HCT116 (cell line): Measurements from ENCODE around the gene MGA. TPM values are rescaled to one million over a fixed set of nuclear protein-coding genes. Genes with fewer than 3 reads are reported as not detected.

ENCODE experiments used
- ATAC-seq: fragments of 200-7000 bp; cut with Tn5 transposase; 2 replicates; pipeline ENCODE4 v1.9.1; 2020; ENCODE audit warnings: mild to moderate bottlenecking, moderate library complexity
- BruUV-seq: library from RNA; stranded (reverse); fragments of 400-500 nt; replicated peaks from 2 replicates; lab custom pipeline; 2021; lab: Mats Ljungman, UMichigan
- CTCF ChIA-PET: fragments of 300-600 bp; sonication (Branson Sonifier 250); formaldehyde crosslinking; loops from one replicate; lab custom pipeline; 2021; ENCODE audit warnings: antibody characterized with exemption; lab: Charles Lee
- POLR2A ChIA-PET: fragments of 300-600, 350-600 bp; sonication (Branson Sonifier 250); formaldehyde crosslinking; loops from one replicate; lab custom pipeline; 2021; ENCODE audit warnings: antibody characterized with exemption; lab: Charles Lee
- RAD21 ChIA-PET, 2 experiments: fragments of 300-600 bp; sonication (Branson Sonifier 250); formaldehyde crosslinking; loops; one replicate each; lab custom pipeline; 2023; ENCODE audit warnings: low total read pairs in 2 of 2; ENCODE audit not compliant: uncharacterized antibody in 2 of 2, unreplicated experiment in 2 of 2, low non-redundant PET in 1 of 2; lab: Charles Lee
- DNase-seq: peaks from one replicate; pipeline ENCODE4 v3.0.0-alpha.2; 2010; ENCODE audit warnings: low read depth, low spot score
- H2AFZ ChIP-seq: fragments of 200-600 bp; shearing (Covaris generic), sonication (generic); 2 replicates; pipeline ENCODE4 v1.6.1; 2017; ENCODE audit warnings: low read depth, mixed run types, mixed read lengths, antibody characterized with exemption, low read length; ENCODE audit not compliant: poor library complexity, severe bottlenecking
- H3K27ac ChIP-seq: 2 replicates; pipeline ENCODE4 v1.5.1; 2012; ENCODE audit warnings: low read depth, low read length
- H3K27me3 ChIP-seq: fragments of 200-600 bp; sonication (generic); 2 replicates; pipeline ENCODE4 v1.6.1; 2016; ENCODE audit warnings: mixed run types, low read length, mixed read lengths; ENCODE audit not compliant: insufficient read depth
- H3K36me3 ChIP-seq, 2 experiments: fragments of 200-500 bp in 1 of 2; fragments of 200-600 bp in 1 of 2; sonication (Bioruptor generic) in 1 of 2; sonication (generic) in 1 of 2; 2 replicates each; pipeline versions ENCODE4 v1.5.1 to v1.6.1; 2014 to 2016; ENCODE audit warnings: low read length in 2 of 2, inconsistent platforms in 1 of 2, mixed read lengths in 1 of 2, mixed run types in 1 of 2; ENCODE audit not compliant: insufficient read depth in 2 of 2, control insufficient read depth in 1 of 2
- H3K4me1 ChIP-seq, 2 experiments: fragments of 200-600 bp in 1 of 2; sonication (generic) in 1 of 2; 2 replicates each; pipeline versions ENCODE4 v1.5.1 to v1.6.1; 2012 to 2017; ENCODE audit warnings: low read length in 2 of 2, inconsistent platforms in 1 of 2, mild to moderate bottlenecking in 1 of 2, mixed read lengths in 1 of 2, mixed run types in 1 of 2, moderate library complexity in 1 of 2; ENCODE audit not compliant: insufficient read depth in 2 of 2, control insufficient read depth in 1 of 2
- H3K4me2 ChIP-seq: fragments of 200-600 bp; sonication (generic); 2 replicates; pipeline ENCODE4 v1.6.1; 2017; ENCODE audit warnings: mixed run types, low read length, mixed read lengths
- H3K4me3 ChIP-seq, 2 experiments: fragments of 200-600 bp in 1 of 2; sonication (generic) in 1 of 2; replicated peaks in 1 of 2; 2 replicates each; pipeline ENCODE4 v1.5.1; 2011 to 2016; ENCODE audit warnings: low read length in 2 of 2, control low read depth in 1 of 2, low read depth in 1 of 2, mild to moderate bottlenecking in 1 of 2, mixed read lengths in 1 of 2, mixed run types in 1 of 2
- H3K79me2 ChIP-seq: fragments of 200-600 bp; sonication (generic); 2 replicates; pipeline ENCODE4 v1.6.1; 2017; ENCODE audit warnings: mild to moderate bottlenecking, mixed run types, low read length, moderate library complexity, mixed read lengths; ENCODE audit not compliant: insufficient read depth
- H3K9ac ChIP-seq: fragments of 200-600 bp; sonication (generic); 2 replicates; pipeline ENCODE4 v1.6.1; 2016; ENCODE audit warnings: low read length, mixed read lengths
- H3K9me2 ChIP-seq: fragments of 200-600 bp; sonication (generic), shearing (Covaris generic); 2 replicates; pipeline ENCODE4 v1.6.1; 2017; ENCODE audit warnings: mixed run types, mild to moderate bottlenecking, moderate library complexity; ENCODE audit not compliant: insufficient read depth
- H3K9me3 ChIP-seq, 2 experiments: fragments of 200-500 bp in 1 of 2; fragments of 200-600 bp in 1 of 2; sonication (Bioruptor generic) in 1 of 2; sonication (generic) in 1 of 2; 2 replicates each; pipeline ENCODE4 v1.6.1; 2014 to 2017; ENCODE audit warnings: low read length in 2 of 2, mixed read lengths in 2 of 2, inconsistent platforms in 1 of 2, low read depth in 1 of 2, mild to moderate bottlenecking in 1 of 2, mixed run types in 1 of 2, moderate library complexity in 1 of 2; ENCODE audit not compliant: control insufficient read depth in 1 of 2, insufficient read depth in 1 of 2
- H4K20me1 ChIP-seq: fragments of 200-600 bp; sonication (generic), shearing (Covaris generic); 2 replicates; pipeline ENCODE4 v1.6.1; 2017; ENCODE audit warnings: mixed run types, mild to moderate bottlenecking, moderate library complexity; ENCODE audit not compliant: insufficient read depth
- CBX3 ChIP-seq: IDR thresholded peaks from 2 replicates; pipeline ENCODE4 v1.6.1; 2012; ENCODE audit warnings: low read depth
- CEBPB ChIP-seq: IDR thresholded peaks from 2 replicates; pipeline ENCODE4 v1.6.1; 2012; ENCODE audit warnings: low read depth
- EGR1 ChIP-seq: IDR thresholded peaks from 2 replicates; pipeline ENCODE4 v1.6.1; 2012; ENCODE audit warnings: low read depth
- EZH2 ChIP-seq: fragments of 200-600 bp; sonication (generic); IDR thresholded peaks from 2 replicates; pipeline ENCODE4 v1.6.1; 2017; ENCODE audit warnings: antibody characterized with exemption, mixed run types
- EZH2phosphoT487 ChIP-seq: fragments of 200-600 bp; IDR thresholded peaks from 2 replicates; pipeline ENCODE4 v1.6.1; 2018; ENCODE audit warnings: antibody characterized with exemption, borderline replicate concordance
- FOSL1 ChIP-seq: IDR thresholded peaks from 2 replicates; pipeline ENCODE4 v1.6.1; 2012; ENCODE audit warnings: low read depth
- JUND ChIP-seq: IDR thresholded peaks from 2 replicates; pipeline ENCODE4 v1.6.1; 2012
- SP1 ChIP-seq: IDR thresholded peaks from 2 replicates; pipeline ENCODE4 v1.6.1; 2012; ENCODE audit warnings: low read depth
- YY1 ChIP-seq: IDR thresholded peaks from 2 replicates; pipeline ENCODE4 v1.6.1; 2011; ENCODE audit warnings: low read length, low read depth, moderate library complexity, mild to moderate bottlenecking; ENCODE audit not compliant: insufficient replicate concordance; ENCODE audit errors: extremely low read depth
- ZFX ChIP-seq: fragments of 450-650 bp; IDR thresholded peaks from 2 replicates; pipeline ENCODE4 v1.6.1; 2017
- ZNF274 ChIP-seq: fragments of 200-500 bp; sonication (Bioruptor generic); IDR thresholded peaks from 2 replicates; pipeline ENCODE4 v1.6.1; 2014; ENCODE audit warnings: mild to moderate bottlenecking, low read depth, low read length, inconsistent platforms
- intact Hi-C: fragments of 100-400 bp; cut with micrococcal nuclease; formaldehyde crosslinking; loops from 2 replicates; pipeline ENCODE4 v1.10.0; 2022
- total RNA-seq: library from RNA; stranded (reverse); gene quantifications from one replicate; pipeline ENCODE4 v1.2.1, GENCODE V29; 2021; ENCODE audit not compliant: unreplicated experiment
- TF ChIP-seq, protein P1 (sequence below): IDR thresholded peaks from 2 replicates; pipeline ENCODE4 v1.6.1; 2012
- TF ChIP-seq, protein P2 (sequence below): IDR thresholded peaks from 2 replicates; pipeline ENCODE4 v1.6.1; 2012; ENCODE audit warnings: low read depth

Gene MGA
- total RNA-seq, 1 experiment from 2014 or later: 28.9 TPM

DNA sequence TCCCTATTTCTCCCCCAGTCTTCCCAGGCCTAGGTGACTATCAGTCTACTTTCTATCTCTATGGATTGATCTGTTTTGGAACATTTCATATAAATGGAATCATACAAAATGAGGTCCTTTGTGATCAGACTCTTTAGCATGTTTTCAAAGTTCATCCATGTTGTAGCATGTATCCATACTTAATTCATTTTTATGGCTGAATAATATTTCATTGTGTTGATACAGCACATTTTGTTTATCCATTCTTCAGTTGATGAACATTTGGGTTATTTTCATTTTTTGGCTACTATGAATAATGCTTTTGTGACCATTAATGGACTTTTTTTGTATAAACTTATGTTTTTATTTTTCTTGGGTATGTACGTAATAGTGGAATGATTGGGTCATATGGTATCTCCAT lies 19.2 kb upstream of the MGA start:
- Histone ChIP-seq H3K9ac (no peak overlapping the region), H3K4me2 (no peak overlapping the region), H3K36me3 (no peaks in the 10 kb centered on the region), H3K4me1 (peaks cover 0 to 8% of the 10 kb centered on the region in 2 experiments; a peak in 2 of 4 replicates), H3K27ac (no peak overlapping the region), H3K4me3 (no peak overlapping the region), H3K9me2 (no peaks in the 10 kb centered on the region), H3K27me3 (no peaks in the 10 kb centered on the region), H2AFZ (no peak overlapping the region), H4K20me1 (no peaks in the 10 kb centered on the region), H3K9me3 (no peaks in the 10 kb centered on the region), H3K79me2 (no peaks in the 10 kb centered on the region)
- TF ChIP-seq JUND (no peak), EZH2 (no peak), SP1 (no peak), CEBPB (no peak), ZNF274 (no peak), YY1 (no peak), EGR1 (no peak), FOSL1 (no peak)
- TF ChIP-seq, protein P1, sequence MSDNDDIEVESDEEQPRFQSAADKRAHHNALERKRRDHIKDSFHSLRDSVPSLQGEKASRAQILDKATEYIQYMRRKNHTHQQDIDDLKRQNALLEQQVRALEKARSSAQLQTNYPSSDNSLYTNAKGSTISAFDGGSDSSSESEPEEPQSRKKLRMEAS: no peak
- intact Hi-C loops: loop anchor here (10.0 kb wide), 1 partner anchor 76 kb away; no protein-coding TSS in a partner anchor
- ATAC-seq (no peak), DNase-seq (no peak)
- ChIA-PET CTCF (no interaction called here), POLR2A (no interaction called here), RAD21 (no interaction called here)
- no TSS peak for BruUV-seq

DNA sequence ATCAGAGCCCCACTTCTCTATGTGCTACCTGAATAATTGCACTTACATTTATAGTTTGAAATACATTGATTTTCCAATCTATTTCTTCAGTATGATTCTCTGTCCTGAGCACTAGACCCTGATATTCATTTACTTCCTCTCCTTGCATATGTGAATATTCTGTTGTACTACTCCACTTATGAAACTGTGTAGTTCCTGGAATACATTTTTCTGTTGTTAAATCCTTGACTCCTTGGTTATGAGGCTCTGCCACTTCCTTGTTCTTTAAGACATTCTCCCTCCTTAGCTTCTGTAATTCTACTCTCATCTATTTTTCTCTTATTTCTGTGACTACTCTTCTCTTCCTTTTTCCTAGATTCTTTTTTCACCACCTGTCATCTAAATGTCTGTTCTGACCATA lies 12.9 kb upstream of the MGA start:
- DNase-seq (no peak), ATAC-seq (no peak)
- Histone ChIP-seq H3K79me2 (no peaks in the 10 kb centered on the region), H3K36me3 (no peaks in the 10 kb centered on the region), H3K9me3 (no peaks in the 10 kb centered on the region), H3K27me3 (no peaks in the 10 kb centered on the region), H3K4me3 (no peak overlapping the region), H3K4me2 (no peak overlapping the region), H3K27ac (no peak overlapping the region), H3K4me1 (peaks cover 0 to 12% of the 10 kb centered on the region in 2 experiments; a peak in 2 of 4 replicates), H3K9me2 (no peaks in the 10 kb centered on the region), H3K9ac (no peak overlapping the region), H2AFZ (no peak overlapping the region), H4K20me1 (no peaks in the 10 kb centered on the region)
- ChIA-PET POLR2A (interaction anchor here (1.3 kb wide), 1 partner anchor 13 kb away, joined by 3 read pairs; the partner anchor contains the start of gene MGA), CTCF (no interaction called here), RAD21 (no interaction called here)
- TF ChIP-seq, protein P2, sequence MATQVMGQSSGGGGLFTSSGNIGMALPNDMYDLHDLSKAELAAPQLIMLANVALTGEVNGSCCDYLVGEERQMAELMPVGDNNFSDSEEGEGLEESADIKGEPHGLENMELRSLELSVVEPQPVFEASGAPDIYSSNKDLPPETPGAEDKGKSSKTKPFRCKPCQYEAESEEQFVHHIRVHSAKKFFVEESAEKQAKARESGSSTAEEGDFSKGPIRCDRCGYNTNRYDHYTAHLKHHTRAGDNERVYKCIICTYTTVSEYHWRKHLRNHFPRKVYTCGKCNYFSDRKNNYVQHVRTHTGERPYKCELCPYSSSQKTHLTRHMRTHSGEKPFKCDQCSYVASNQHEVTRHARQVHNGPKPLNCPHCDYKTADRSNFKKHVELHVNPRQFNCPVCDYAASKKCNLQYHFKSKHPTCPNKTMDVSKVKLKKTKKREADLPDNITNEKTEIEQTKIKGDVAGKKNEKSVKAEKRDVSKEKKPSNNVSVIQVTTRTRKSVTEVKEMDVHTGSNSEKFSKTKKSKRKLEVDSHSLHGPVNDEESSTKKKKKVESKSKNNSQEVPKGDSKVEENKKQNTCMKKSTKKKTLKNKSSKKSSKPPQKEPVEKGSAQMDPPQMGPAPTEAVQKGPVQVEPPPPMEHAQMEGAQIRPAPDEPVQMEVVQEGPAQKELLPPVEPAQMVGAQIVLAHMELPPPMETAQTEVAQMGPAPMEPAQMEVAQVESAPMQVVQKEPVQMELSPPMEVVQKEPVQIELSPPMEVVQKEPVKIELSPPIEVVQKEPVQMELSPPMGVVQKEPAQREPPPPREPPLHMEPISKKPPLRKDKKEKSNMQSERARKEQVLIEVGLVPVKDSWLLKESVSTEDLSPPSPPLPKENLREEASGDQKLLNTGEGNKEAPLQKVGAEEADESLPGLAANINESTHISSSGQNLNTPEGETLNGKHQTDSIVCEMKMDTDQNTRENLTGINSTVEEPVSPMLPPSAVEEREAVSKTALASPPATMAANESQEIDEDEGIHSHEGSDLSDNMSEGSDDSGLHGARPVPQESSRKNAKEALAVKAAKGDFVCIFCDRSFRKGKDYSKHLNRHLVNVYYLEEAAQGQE: no peak
- no peak for TF ChIP-seq ZFX
- no peak for TF ChIP-seq CBX3
- TF ChIP-seq EZH2phosphoT487: no peak
- intact Hi-C loops: loop anchor here (10.0 kb wide), 1 partner anchor 82 kb away; no protein-coding TSS in a partner anchor
- no TSS peak for BruUV-seq
